GM19193 (cell line): Measurements from ENCODE around the gene NOXRED1.

Source experiments
- POLR2A ChIP-seq: IDR thresholded peaks from 4 replicates; pipeline ENCODE4 v1.6.1; 2011; ENCODE audit not compliant: insufficient read depth, insufficient read length; ENCODE audit errors: extremely low read depth

Gene NOXRED1

GRCh38 chr14:77421201-77421600, 2.1 kb downstream of the NOXRED1 start:
- TF ChIP-seq POLR2A: no peak

GRCh38 chr14:77416836-77417235, 6.5 kb downstream of the NOXRED1 start:
- TF ChIP-seq POLR2A: no peak

GRCh38 chr14:77409131-77409533, 14.2 kb downstream of the NOXRED1 start:
- no peak for TF ChIP-seq POLR2A

- TF ChIP-seq POLR2A: no peak
Measured at GRCh38 chr14:77407158-77407557, 16.2 kb downstream of the NOXRED1 start.

- no peak for TF ChIP-seq POLR2A
Measured at GRCh38 chr14:77406718-77407117, 16.6 kb downstream of the NOXRED1 start.

- no peak for TF ChIP-seq POLR2A
Measured at GRCh38 chr14:77406086-77406485, 17.2 kb downstream of the NOXRED1 start.

GRCh38 chr14:77403768-77404167, 19.6 kb downstream of the NOXRED1 start:
- no peak for TF ChIP-seq POLR2A

- TF ChIP-seq POLR2A: no peak
Measured at GRCh38 chr14:77400216-77400615, 23.1 kb downstream of the NOXRED1 start.

GRCh38 chr14:77390188-77390587, 33.1 kb downstream of the NOXRED1 start:
- TF ChIP-seq POLR2A: no peak

- TF ChIP-seq POLR2A: no peak
Measured at GRCh38 chr14:77378701-77379100, 44.6 kb downstream of the NOXRED1 start.

- TF ChIP-seq POLR2A: no peak
Measured at GRCh38 chr14:77377502-77377844, 45.9 kb downstream of the NOXRED1 start.

GRCh38 chr14:77376771-77377501, 46.4 kb downstream of the NOXRED1 start, which contains the start of the genes SAMD15 and TMED8:
Gene SAMD15 (plus strand): TSS chr14:77377379. CDS start chr14:77377419, 40 bp downstream.
Gene TMED8 (minus strand): TSS chr14:77377094. CDS start chr14:77377053, 41 bp downstream.
- peak; percentile 59 for TF ChIP-seq POLR2A

- no peak for TF ChIP-seq POLR2A
Measured at GRCh38 chr14:77375973-77376770, 47.2 kb downstream of the NOXRED1 start.

GRCh38 chr14:77375164-77375950, 48.0 kb downstream of the NOXRED1 start:
- TF ChIP-seq POLR2A: no peak

- no peak for TF ChIP-seq POLR2A
Measured at GRCh38 chr14:77372304-77372841, 51.0 kb downstream of the NOXRED1 start.
